Measurements from ENCODE around the gene COL13A1. TPM values are rescaled to one million over a fixed set of nuclear protein-coding genes. Genes with fewer than 3 reads are reported as not detected.

COL13A1 gene
- total RNA-seq, 1 experiment from 2014 or later, result 5.9 TPM

DNA sequence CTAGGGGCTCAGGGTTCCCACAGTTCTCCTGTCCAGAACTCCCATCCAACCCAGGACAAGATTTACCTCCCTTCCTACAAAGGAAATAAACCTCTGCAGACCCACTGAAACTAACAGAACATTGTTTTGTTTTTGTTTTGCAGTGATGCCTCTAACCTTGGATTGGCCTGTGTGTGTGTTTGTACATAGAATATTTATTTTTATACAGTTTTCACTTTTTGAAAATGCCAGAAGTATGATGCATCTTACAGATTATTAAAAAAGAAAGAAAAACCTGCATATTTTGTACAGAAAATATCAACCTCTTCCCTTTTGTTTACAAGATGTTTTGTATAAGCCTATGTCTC, 156.8 kb downstream of the COL13A1 start:
- Histone ChIP-seq H3K79me2 (ENCODE audit: insufficient read depth, low read length) (no peaks in the 10 kb centered on the region), H3K4me2 (ENCODE audit: low read length) (no peak overlapping the region), H3K9me3 (ENCODE audit: control insufficient read depth in 1 of 2, insufficient read depth in 1 of 2, low read depth in 1 of 2, low read length in 2 of 2) (no peaks in the 10 kb centered on the region), H3K9me2 (ENCODE audit: insufficient read depth) (no peaks in the 10 kb centered on the region), H3K36me3 (ENCODE audit: control insufficient read depth in 1 of 2, insufficient read depth in 2 of 2, low read length in 2 of 2) (no peaks in the 10 kb centered on the region), H3K27me3 (ENCODE audit: insufficient read depth, low read length) (no peaks in the 10 kb centered on the region), H3K27ac (ENCODE audit: low read depth, low read length) (no peak overlapping the region), H2AFZ (ENCODE audit: low read depth, low read length, poor library complexity, severe bottlenecking) (no peak overlapping the region), H3K4me1 (ENCODE audit: control insufficient read depth in 1 of 2, insufficient read depth in 2 of 2, low read length in 2 of 2) (no peaks in the 10 kb centered on the region), H3K9ac (ENCODE audit: low read length) (no peak overlapping the region), H4K20me1 (ENCODE audit: insufficient read depth) (no peaks in the 10 kb centered on the region), H3K4me3 (replicated peaks in 1 of 2; ENCODE audit: low read depth in 1 of 2, low read length in 2 of 2) (no peak overlapping the region)
- no peak for DNase-seq (ENCODE audit: low read depth, low spot score)
- POLR2A ChIA-PET, result interaction anchor here (1.3 kb wide), 1 partner anchor 41 kb away, joined by 3 read pairs; no protein-coding TSS in a partner anchor
- no peak for TF ChIP-seq CEBPB (IDR thresholded peaks at IDR 0.05; ENCODE audit: low read depth)
- 0 out of 2 replicates have a peak, but pooled peaks have one; percentile 6 for ATAC-seq
- intact Hi-C loops (cut with micrococcal nuclease), result loop anchor here (5.0 to 10.0 kb wide), 2 partner anchors 74 to 171 kb away; no protein-coding TSS in a partner anchor
- RAD21 ChIA-PET (ENCODE audit: low non-redundant PET in 1 of 2, low total read pairs in 2 of 2, uncharacterized antibody in 2 of 2, unreplicated experiment in 2 of 2), result interaction anchor here (0.9 to 1.3 kb wide), 5 partner anchors 75 to 188 kb away, joined by 3 to 6 read pairs (median 5); partner anchors contain the start of gene TYSND1 (in 1 of the 2)
- CTCF ChIA-PET, result interaction anchor here (0.8 to 4.1 kb wide), 29 partner anchors 9 to 406 kb away, joined by 3 to 46 read pairs (median 5); partner anchors contain the start of genes COL13A1 and TYSND1
- no TSS peak for BruUV-seq (replicated peaks)

DNA sequence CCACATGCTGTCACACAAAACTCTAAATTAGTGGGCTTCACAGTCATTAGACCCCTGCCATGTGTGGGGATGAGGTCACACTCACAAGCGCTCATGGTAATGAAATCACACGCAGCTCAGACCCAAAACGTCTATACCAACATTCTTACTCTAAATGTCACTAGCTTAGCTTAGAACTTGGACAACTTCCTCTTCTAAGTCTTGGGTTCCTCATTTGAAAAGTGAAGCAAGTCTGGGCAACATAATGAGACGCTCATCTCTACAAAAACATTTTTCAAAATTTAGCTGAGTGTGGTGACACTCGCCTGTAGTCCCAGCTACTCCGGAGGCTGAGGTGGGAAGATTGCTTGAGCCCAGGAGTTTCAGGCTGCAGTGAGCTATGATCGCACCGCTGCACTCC, 158.2 kb downstream of the COL13A1 start:
- Histone ChIP-seq H3K27ac (ENCODE audit: low read depth, low read length) (no peak overlapping the region), H3K9ac (ENCODE audit: low read length) (no peak overlapping the region), H3K4me3 (replicated peaks in 1 of 2; ENCODE audit: low read depth in 1 of 2, low read length in 2 of 2) (no peak overlapping the region), H3K36me3 (ENCODE audit: control insufficient read depth in 1 of 2, insufficient read depth in 2 of 2, low read length in 2 of 2) (no peaks in the 10 kb centered on the region), H2AFZ (ENCODE audit: low read depth, low read length, poor library complexity, severe bottlenecking) (no peak overlapping the region), H3K27me3 (ENCODE audit: insufficient read depth, low read length) (no peaks in the 10 kb centered on the region), H4K20me1 (ENCODE audit: insufficient read depth) (no peaks in the 10 kb centered on the region), H3K79me2 (ENCODE audit: insufficient read depth, low read length) (no peaks in the 10 kb centered on the region), H3K4me2 (ENCODE audit: low read length) (no peak overlapping the region), H3K9me3 (ENCODE audit: control insufficient read depth in 1 of 2, insufficient read depth in 1 of 2, low read depth in 1 of 2, low read length in 2 of 2) (no peaks in the 10 kb centered on the region), H3K9me2 (ENCODE audit: insufficient read depth) (no peaks in the 10 kb centered on the region), H3K4me1 (ENCODE audit: control insufficient read depth in 1 of 2, insufficient read depth in 2 of 2, low read length in 2 of 2) (no peaks in the 10 kb centered on the region)
- CTCF ChIA-PET, result interaction anchor here (0.6 to 4.1 kb wide), 11 partner anchors 11 to 405 kb away, joined by 3 to 46 read pairs (median 6); no protein-coding TSS in a partner anchor
- no TSS peak for BruUV-seq (replicated peaks)
- intact Hi-C loops (cut with micrococcal nuclease), result loop anchor here (5.0 to 10.0 kb wide), 3 partner anchors 75 to 405 kb away; no protein-coding TSS in a partner anchor
- DNase-seq (ENCODE audit: low read depth, low spot score), result no peak
- TF ChIP-seq, protein P1, sequence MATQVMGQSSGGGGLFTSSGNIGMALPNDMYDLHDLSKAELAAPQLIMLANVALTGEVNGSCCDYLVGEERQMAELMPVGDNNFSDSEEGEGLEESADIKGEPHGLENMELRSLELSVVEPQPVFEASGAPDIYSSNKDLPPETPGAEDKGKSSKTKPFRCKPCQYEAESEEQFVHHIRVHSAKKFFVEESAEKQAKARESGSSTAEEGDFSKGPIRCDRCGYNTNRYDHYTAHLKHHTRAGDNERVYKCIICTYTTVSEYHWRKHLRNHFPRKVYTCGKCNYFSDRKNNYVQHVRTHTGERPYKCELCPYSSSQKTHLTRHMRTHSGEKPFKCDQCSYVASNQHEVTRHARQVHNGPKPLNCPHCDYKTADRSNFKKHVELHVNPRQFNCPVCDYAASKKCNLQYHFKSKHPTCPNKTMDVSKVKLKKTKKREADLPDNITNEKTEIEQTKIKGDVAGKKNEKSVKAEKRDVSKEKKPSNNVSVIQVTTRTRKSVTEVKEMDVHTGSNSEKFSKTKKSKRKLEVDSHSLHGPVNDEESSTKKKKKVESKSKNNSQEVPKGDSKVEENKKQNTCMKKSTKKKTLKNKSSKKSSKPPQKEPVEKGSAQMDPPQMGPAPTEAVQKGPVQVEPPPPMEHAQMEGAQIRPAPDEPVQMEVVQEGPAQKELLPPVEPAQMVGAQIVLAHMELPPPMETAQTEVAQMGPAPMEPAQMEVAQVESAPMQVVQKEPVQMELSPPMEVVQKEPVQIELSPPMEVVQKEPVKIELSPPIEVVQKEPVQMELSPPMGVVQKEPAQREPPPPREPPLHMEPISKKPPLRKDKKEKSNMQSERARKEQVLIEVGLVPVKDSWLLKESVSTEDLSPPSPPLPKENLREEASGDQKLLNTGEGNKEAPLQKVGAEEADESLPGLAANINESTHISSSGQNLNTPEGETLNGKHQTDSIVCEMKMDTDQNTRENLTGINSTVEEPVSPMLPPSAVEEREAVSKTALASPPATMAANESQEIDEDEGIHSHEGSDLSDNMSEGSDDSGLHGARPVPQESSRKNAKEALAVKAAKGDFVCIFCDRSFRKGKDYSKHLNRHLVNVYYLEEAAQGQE (IDR thresholded peaks at IDR 0.05; ENCODE audit: low read depth), result no peak
- TF ChIP-seq EGR1 (IDR thresholded peaks at IDR 0.05; ENCODE audit: low read depth) (no peak), TCF7L2 (IDR thresholded peaks at IDR 0.05; ENCODE audit: borderline replicate concordance, extremely low read depth, insufficient read depth, insufficient read length) (no peak)
- POLR2A ChIA-PET, result no interaction called here
- no peak for ATAC-seq
- RAD21 ChIA-PET (ENCODE audit: low non-redundant PET in 1 of 2, low total read pairs in 2 of 2, uncharacterized antibody in 2 of 2, unreplicated experiment in 2 of 2), result no interaction called here
